Astrocyte (in vitro differentiated cells and primary cell): Measurements from ENCODE around the gene MRPS12. TPM values are rescaled to one million over a fixed set of nuclear protein-coding genes. Genes with fewer than 3 reads are reported as not detected.

Experiments used
- DNase-seq: peaks from one replicate; pipeline ENCODE4 v3.0.0-alpha.2; 2010; ENCODE audit warnings: low read depth
- FAIRE-seq: peaks from 2 replicates; lab custom pipeline; 2011; peaks lifted over from hg19 to GRCh38; lab: Jason Lieb, UNC
- H2AFZ ChIP-seq: 2 replicates; pipeline ENCODE4 v1.6.0; 2012; ENCODE audit warnings: low read depth, low read length, inconsistent platforms
- H3K27ac ChIP-seq: 2 replicates; pipeline ENCODE4 v1.5.1; 2011; ENCODE audit warnings: low read depth, low read length, inconsistent platforms
- H3K27me3 ChIP-seq: 2 replicates; pipeline ENCODE4 v1.6.0; 2011; ENCODE audit warnings: low read length, inconsistent platforms; ENCODE audit not compliant: insufficient read depth
- H3K36me3 ChIP-seq: 2 replicates; pipeline ENCODE4 v1.5.1; 2011; ENCODE audit warnings: low read length, inconsistent platforms; ENCODE audit not compliant: insufficient read depth
- H3K4me1 ChIP-seq: 2 replicates; pipeline ENCODE4 v1.5.1; 2011; ENCODE audit warnings: low read length, inconsistent platforms; ENCODE audit not compliant: insufficient read depth
- H3K4me2 ChIP-seq: 2 replicates; pipeline ENCODE4 v1.6.0; 2012; ENCODE audit warnings: low read length, inconsistent platforms
- H3K4me3 ChIP-seq: 2 replicates; pipeline ENCODE4 v1.5.1; 2011; ENCODE audit warnings: low read depth, mild to moderate bottlenecking, low read length, inconsistent platforms; ENCODE audit not compliant: insufficient read depth
- H3K79me2 ChIP-seq: 2 replicates; pipeline ENCODE4 v1.6.0; 2012; ENCODE audit warnings: mild to moderate bottlenecking, low read length, inconsistent platforms; ENCODE audit not compliant: insufficient read depth
- H3K9ac ChIP-seq: 2 replicates; pipeline ENCODE4 v1.6.0; 2012; ENCODE audit warnings: mild to moderate bottlenecking, low read length, inconsistent platforms
- H3K9me3 ChIP-seq: 2 replicates; pipeline ENCODE4 v1.5.1; 2012; ENCODE audit warnings: low read depth, mild to moderate bottlenecking, low read length, inconsistent platforms; ENCODE audit not compliant: insufficient read depth
- H4K20me1 ChIP-seq: 2 replicates; pipeline ENCODE4 v1.6.0; 2012; ENCODE audit warnings: low read length, inconsistent platforms; ENCODE audit not compliant: insufficient read depth
- H3K27ac Mint-ChIP-seq: one replicate; pipeline ENCODE4 v1.8.0; 2021; ENCODE audit warnings: mild to moderate bottlenecking, mixed read lengths; ENCODE audit not compliant: unreplicated experiment
- H3K27me3 Mint-ChIP-seq: one replicate; pipeline ENCODE4 v1.8.0; 2021; ENCODE audit warnings: low read depth, mixed read lengths; ENCODE audit not compliant: unreplicated experiment
- H3K36me3 Mint-ChIP-seq: one replicate; pipeline ENCODE4 v1.8.0; 2021; ENCODE audit warnings: low read depth, mixed read lengths; ENCODE audit not compliant: unreplicated experiment
- H3K4me1 Mint-ChIP-seq: one replicate; pipeline ENCODE4 v1.8.0; 2021; ENCODE audit warnings: low read depth, mixed read lengths; ENCODE audit not compliant: unreplicated experiment
- H3K4me3 Mint-ChIP-seq: one replicate; pipeline ENCODE4 v1.8.0; 2021; ENCODE audit warnings: mild to moderate bottlenecking, moderate library complexity, mixed read lengths; ENCODE audit not compliant: unreplicated experiment
- H3K9me3 Mint-ChIP-seq: one replicate; pipeline ENCODE4 v1.8.0; 2021; ENCODE audit warnings: mild to moderate bottlenecking, mixed read lengths; ENCODE audit not compliant: unreplicated experiment
- EZH2 ChIP-seq: IDR thresholded peaks from 2 replicates; pipeline ENCODE4 v1.6.1; 2012; ENCODE audit warnings: mild to moderate bottlenecking, low read length, inconsistent platforms; ENCODE audit not compliant: insufficient read depth
- total RNA-seq: library from RNA; stranded (reverse); gene quantifications from 2 replicates; pipeline ENCODE4 v1.2.1, GENCODE V29; 2021
- TF ChIP-seq, protein P1 (sequence below): IDR thresholded peaks from 2 replicates; pipeline ENCODE4 v1.5.1; 2011; ENCODE audit warnings: low read depth, mild to moderate bottlenecking, inconsistent platforms, low read length, moderate library complexity; ENCODE audit not compliant: insufficient read depth

MRPS12 gene
- total RNA-seq, 1 donor from 2014 or later = 59.5 TPM

DNA sequence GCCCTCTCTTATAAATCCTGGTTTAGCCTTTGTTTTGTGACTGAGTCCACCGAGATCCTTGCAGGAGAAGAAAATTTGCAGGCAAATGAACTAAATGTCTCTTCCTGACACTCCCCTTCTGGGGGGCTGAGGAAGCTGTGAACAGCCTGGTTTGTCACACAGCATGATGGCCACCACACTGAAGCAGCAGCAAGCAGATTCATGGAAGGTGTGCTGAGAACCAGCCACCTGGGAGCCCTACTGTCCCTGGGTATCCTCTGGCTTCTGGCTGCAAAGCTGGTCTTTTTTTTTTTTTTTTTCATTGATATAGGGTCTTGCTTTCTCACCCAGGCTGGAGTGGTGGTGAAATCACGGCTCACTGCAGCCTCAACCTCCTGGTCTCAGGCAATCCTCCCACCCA lies 11.2 kb downstream of the MRPS12 start:
- H3K4me2 ChIP-seq = no peak overlapping the region
- Mint-ChIP-seq H3K27me3 (peaks cover 2% of the 10 kb centered on the region), H3K9me3 (peaks cover 7% of the 10 kb centered on the region), H3K4me1 (peaks cover 2% of the 10 kb centered on the region), H3K4me3 (no peak overlapping the region), H3K36me3 (peaks cover 14% of the 10 kb centered on the region), H3K27ac (no peak overlapping the region)
- H4K20me1 ChIP-seq = no peaks in the 10 kb centered on the region
- H3K9me3 ChIP-seq = no peaks in the 10 kb centered on the region
- H3K79me2 ChIP-seq = no peaks in the 10 kb centered on the region
- no peak for TF ChIP-seq EZH2
- TF ChIP-seq, protein P1, sequence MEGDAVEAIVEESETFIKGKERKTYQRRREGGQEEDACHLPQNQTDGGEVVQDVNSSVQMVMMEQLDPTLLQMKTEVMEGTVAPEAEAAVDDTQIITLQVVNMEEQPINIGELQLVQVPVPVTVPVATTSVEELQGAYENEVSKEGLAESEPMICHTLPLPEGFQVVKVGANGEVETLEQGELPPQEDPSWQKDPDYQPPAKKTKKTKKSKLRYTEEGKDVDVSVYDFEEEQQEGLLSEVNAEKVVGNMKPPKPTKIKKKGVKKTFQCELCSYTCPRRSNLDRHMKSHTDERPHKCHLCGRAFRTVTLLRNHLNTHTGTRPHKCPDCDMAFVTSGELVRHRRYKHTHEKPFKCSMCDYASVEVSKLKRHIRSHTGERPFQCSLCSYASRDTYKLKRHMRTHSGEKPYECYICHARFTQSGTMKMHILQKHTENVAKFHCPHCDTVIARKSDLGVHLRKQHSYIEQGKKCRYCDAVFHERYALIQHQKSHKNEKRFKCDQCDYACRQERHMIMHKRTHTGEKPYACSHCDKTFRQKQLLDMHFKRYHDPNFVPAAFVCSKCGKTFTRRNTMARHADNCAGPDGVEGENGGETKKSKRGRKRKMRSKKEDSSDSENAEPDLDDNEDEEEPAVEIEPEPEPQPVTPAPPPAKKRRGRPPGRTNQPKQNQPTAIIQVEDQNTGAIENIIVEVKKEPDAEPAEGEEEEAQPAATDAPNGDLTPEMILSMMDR = no peak
- H3K4me1 ChIP-seq = no peaks in the 10 kb centered on the region
- no peak overlapping the region for H3K27ac ChIP-seq
- H3K4me3 ChIP-seq = no peak overlapping the region
- H3K9ac ChIP-seq = no peak overlapping the region
- no peak overlapping the region for H2AFZ ChIP-seq
- H3K27me3 ChIP-seq = no peaks in the 10 kb centered on the region
- FAIRE-seq = no peak
- DNase-seq = no peak
- H3K36me3 ChIP-seq = no peaks in the 10 kb centered on the region

GRCh38 chr19:38942471-38943181 lies 11.9 kb downstream of the MRPS12 start:
- Histone ChIP-seq H3K27ac (no peak overlapping the region), H3K9ac (no peak overlapping the region), H3K4me3 (no peak overlapping the region), H3K9me3 (no peaks in the 10 kb centered on the region), H2AFZ (no peak overlapping the region), H3K36me3 (no peaks in the 10 kb centered on the region), H3K4me2 (no peak overlapping the region), H4K20me1 (no peaks in the 10 kb centered on the region), H3K27me3 (no peaks in the 10 kb centered on the region), H3K4me1 (no peaks in the 10 kb centered on the region), H3K79me2 (no peaks in the 10 kb centered on the region)
- H3K27ac Mint-ChIP-seq = no peak overlapping the region
- H3K27me3 Mint-ChIP-seq = peaks cover 2% of the 10 kb centered on the region
- TF ChIP-seq EZH2 = no peak
- TF ChIP-seq, protein P1 = no peak
- H3K9me3 Mint-ChIP-seq = peaks cover 7% of the 10 kb centered on the region
- no peak overlapping the region for H3K4me3 Mint-ChIP-seq
- H3K4me1 Mint-ChIP-seq = peaks cover 2% of the 10 kb centered on the region
- DNase-seq = no peak
- peaks cover 14% of the 10 kb centered on the region for H3K36me3 Mint-ChIP-seq
- no peak for FAIRE-seq

GRCh38 chr19:38944981-38945506 lies 14.3 kb downstream of the MRPS12 start:
- no peak for FAIRE-seq
- peaks cover 14% of the 10 kb centered on the region for H3K36me3 Mint-ChIP-seq
- H3K4me3 ChIP-seq = no peak overlapping the region

More at GRCh38 chr19:38944981-38945506, 14.3 kb downstream of the MRPS12 start:
- peaks cover 3% of the 10 kb centered on the region for H4K20me1 ChIP-seq
- TF ChIP-seq EZH2 = no peak
- TF ChIP-seq, protein P1 = no peak
- H3K9me3 ChIP-seq = no peaks in the 10 kb centered on the region
- no peaks in the 10 kb centered on the region for H3K36me3 ChIP-seq
- no peaks in the 10 kb centered on the region for H3K27me3 ChIP-seq
- H3K79me2 ChIP-seq = no peaks in the 10 kb centered on the region
- H2AFZ ChIP-seq = no peak overlapping the region
- peaks cover 10% of the 10 kb centered on the region for H3K9me3 Mint-ChIP-seq
- H3K27ac ChIP-seq = no peak overlapping the region
- no peak overlapping the region for H3K4me2 ChIP-seq
- H3K27me3 Mint-ChIP-seq = peaks cover 2% of the 10 kb centered on the region
- H3K4me1 ChIP-seq = peaks cover 2% of the 10 kb centered on the region
- no peak overlapping the region for H3K4me3 Mint-ChIP-seq
- no peaks in the 10 kb centered on the region for H3K4me1 Mint-ChIP-seq
- H3K27ac Mint-ChIP-seq = no peak overlapping the region
- no peak overlapping the region for H3K9ac ChIP-seq
- no peak for DNase-seq
